ENCODE results near the gene CXorf58.

DNA sequence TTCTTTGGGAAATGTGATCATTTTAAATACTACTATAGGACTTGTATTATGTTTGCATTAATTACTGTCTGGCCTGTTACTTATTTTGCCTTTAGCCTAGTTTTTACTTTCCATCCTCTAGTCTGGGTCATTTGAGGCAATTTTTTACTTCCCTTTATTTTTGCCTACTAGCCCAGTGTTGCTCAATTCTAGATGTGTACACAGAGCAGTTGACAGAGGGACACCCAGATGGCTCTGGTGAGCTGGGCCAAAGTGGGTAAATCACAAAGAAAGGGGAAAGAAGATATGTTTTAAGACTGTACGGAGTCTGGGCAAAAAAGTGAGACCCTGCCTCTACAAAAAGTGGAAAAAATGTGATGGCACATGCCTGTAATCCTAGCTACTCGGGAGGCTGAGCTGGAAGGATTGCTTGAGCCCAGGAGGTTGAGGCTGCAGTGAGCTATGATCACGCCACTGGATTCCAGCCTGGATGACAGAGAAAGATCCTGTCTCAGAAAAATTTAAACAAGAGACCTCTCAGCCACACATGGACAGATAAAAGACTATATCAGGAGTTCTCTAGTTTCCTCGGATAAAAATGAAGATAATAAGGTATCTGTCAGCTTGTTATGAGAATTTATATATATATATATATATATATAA is 35.8 kb upstream of the CXorf58 start:
- TF ChIP-seq EZH2 (IDR thresholded peaks at IDR 0.05; ENCODE audit: borderline replicate concordance, low read depth, low read length, severe bottlenecking) = no peak
- TF ChIP-seq, protein P1, sequence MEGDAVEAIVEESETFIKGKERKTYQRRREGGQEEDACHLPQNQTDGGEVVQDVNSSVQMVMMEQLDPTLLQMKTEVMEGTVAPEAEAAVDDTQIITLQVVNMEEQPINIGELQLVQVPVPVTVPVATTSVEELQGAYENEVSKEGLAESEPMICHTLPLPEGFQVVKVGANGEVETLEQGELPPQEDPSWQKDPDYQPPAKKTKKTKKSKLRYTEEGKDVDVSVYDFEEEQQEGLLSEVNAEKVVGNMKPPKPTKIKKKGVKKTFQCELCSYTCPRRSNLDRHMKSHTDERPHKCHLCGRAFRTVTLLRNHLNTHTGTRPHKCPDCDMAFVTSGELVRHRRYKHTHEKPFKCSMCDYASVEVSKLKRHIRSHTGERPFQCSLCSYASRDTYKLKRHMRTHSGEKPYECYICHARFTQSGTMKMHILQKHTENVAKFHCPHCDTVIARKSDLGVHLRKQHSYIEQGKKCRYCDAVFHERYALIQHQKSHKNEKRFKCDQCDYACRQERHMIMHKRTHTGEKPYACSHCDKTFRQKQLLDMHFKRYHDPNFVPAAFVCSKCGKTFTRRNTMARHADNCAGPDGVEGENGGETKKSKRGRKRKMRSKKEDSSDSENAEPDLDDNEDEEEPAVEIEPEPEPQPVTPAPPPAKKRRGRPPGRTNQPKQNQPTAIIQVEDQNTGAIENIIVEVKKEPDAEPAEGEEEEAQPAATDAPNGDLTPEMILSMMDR (IDR thresholded peaks at IDR 0.05; ENCODE audit: borderline replicate concordance, extremely low read depth, low read length, poor library complexity, severe bottlenecking) = no peak

Measured in DND-41 (cell line).